ENCODE measurements around the gene TREH. TPM values are rescaled to one million over a fixed set of nuclear protein-coding genes. Genes with fewer than 3 reads are reported as not detected.

TREH gene
- polyA plus RNA-seq, 1 of the 3 experiments (the other 2 are of a cell fraction) = not detected

- H3K4me3 ChIP-seq (ENCODE audit: low read depth in 2 of 2, low read length in 1 of 2) = peak overlapping the region; percentile 61 to 96
- no peaks in the 10 kb centered on the region for H3K27me3 ChIP-seq (ENCODE audit: insufficient read depth)
- no peaks in the 10 kb centered on the region for H3K9me3 ChIP-seq
- H3K36me3 ChIP-seq (replicated peaks in 1 of 2; ENCODE audit: control insufficient read depth in 1 of 2, insufficient read depth in 2 of 2, low read length in 1 of 2) = no peaks in the 10 kb centered on the region
- H3F3A ChIP-seq (replicated peaks; ENCODE audit: insufficient read depth) = peaks cover 28% of the 10 kb centered on the region
- H3K4me1 ChIP-seq (ENCODE audit: control insufficient read depth in 1 of 2, insufficient read depth in 2 of 2, low read depth in 1 of 2, low read length in 1 of 2) = peaks cover 32 to 40% of the 10 kb centered on the region in 2 experiments
- H3K79me2 ChIP-seq (ENCODE audit: insufficient read depth) = peaks cover 61% of the 10 kb centered on the region
- ChIA-PET CTCF (interaction anchor here (0.6 to 8.8 kb wide), 5 partner anchors 13 to 699 kb away, joined by 3 to 63 read pairs (median 5); no protein-coding TSS in a partner anchor), POLR2A (interaction anchor here (1.1 to 2.9 kb wide), 2 partner anchors 10 to 13 kb away, joined by 3 to 14 read pairs; no protein-coding TSS in a partner anchor)
- no peak overlapping the region; the same call in 1 of the 2 replicates for H2AFZ ChIP-seq (ENCODE audit: low read depth)
- 87% methylated on average over 30 of the region's 69 CpGs for WGBS (ENCODE audit: low lambda C conversion rate)
- H3K27ac ChIP-seq (ENCODE audit: low read depth in 2 of 2, low read length in 1 of 2) = peak overlapping the region in 1 of 2 experiments; percentile 92; a peak in 2 of 4 replicates
- TF ChIP-seq FOSL2 (IDR thresholded peaks at IDR 0.05; ENCODE audit: borderline replicate concordance, low read depth) (peak; percentile 72; the same call in 1 of the 2 replicates), EP300 (IDR thresholded peaks at IDR 0.05; ENCODE audit: borderline replicate concordance in 1 of 2, low read depth in 1 of 2, low read length in 1 of 2) (peak in 1 of 2 experiments; percentile 55; a peak in 1 of 4 replicates), TEAD4 (IDR thresholded peaks at IDR 0.05; ENCODE audit: borderline replicate concordance, insufficient read depth) (no peak), NRF1 (IDR thresholded peaks at IDR 0.05; ENCODE audit: low read depth, low read length) (0 out of 2 replicates have a peak, but pooled peaks have one; percentile 11), POLR2AphosphoS5 (IDR thresholded peaks at IDR 0.05; ENCODE audit: low read depth, low read length) (peak; percentile 29; the same call in 1 of the 2 replicates), MAX (IDR thresholded peaks at IDR 0.05; ENCODE audit: low read depth) (peak; percentile 77)
- TF ChIP-seq, protein P1, sequence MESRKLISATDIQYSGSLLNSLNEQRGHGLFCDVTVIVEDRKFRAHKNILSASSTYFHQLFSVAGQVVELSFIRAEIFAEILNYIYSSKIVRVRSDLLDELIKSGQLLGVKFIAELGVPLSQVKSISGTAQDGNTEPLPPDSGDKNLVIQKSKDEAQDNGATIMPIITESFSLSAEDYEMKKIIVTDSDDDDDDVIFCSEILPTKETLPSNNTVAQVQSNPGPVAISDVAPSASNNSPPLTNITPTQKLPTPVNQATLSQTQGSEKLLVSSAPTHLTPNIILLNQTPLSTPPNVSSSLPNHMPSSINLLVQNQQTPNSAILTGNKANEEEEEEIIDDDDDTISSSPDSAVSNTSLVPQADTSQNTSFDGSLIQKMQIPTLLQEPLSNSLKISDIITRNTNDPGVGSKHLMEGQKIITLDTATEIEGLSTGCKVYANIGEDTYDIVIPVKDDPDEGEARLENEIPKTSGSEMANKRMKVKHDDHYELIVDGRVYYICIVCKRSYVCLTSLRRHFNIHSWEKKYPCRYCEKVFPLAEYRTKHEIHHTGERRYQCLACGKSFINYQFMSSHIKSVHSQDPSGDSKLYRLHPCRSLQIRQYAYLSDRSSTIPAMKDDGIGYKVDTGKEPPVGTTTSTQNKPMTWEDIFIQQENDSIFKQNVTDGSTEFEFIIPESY (IDR thresholded peaks at IDR 0.05; ENCODE audit: borderline replicate concordance, low read depth) = no peak
- peak; percentile 74 for DNase-seq
- H4K20me1 ChIP-seq (ENCODE audit: insufficient read depth) = no peaks in the 10 kb centered on the region
- H3K9ac ChIP-seq = peak overlapping the region; percentile 99
- peak overlapping the region; percentile 96 for H3K4me2 ChIP-seq
- no peaks in the 10 kb centered on the region for H3K9me2 ChIP-seq
Observed at GRCh38 chr11:118608360-118609227, 70.9 kb downstream of the TREH start.

- H3K4me2 ChIP-seq = peak within 1 kb of the TSS; percentile 96
- peaks cover 32 to 39% of the 10 kb centered on the region in 2 experiments for H3K4me1 ChIP-seq (ENCODE audit: control insufficient read depth in 1 of 2, insufficient read depth in 2 of 2, low read depth in 1 of 2, low read length in 1 of 2)
- peaks cover 2 to 8% of the 10 kb centered on the region in 2 experiments for H3K36me3 ChIP-seq (replicated peaks in 1 of 2; ENCODE audit: control insufficient read depth in 1 of 2, insufficient read depth in 2 of 2, low read length in 1 of 2)
- no peaks in the 10 kb centered on the region for H3K9me3 ChIP-seq
- no peaks in the 10 kb centered on the region for H4K20me1 ChIP-seq (ENCODE audit: insufficient read depth)
- peak within 1 kb of the TSS; percentile 36 to 92; a peak in 3 of 4 replicates for H3K27ac ChIP-seq (ENCODE audit: low read depth in 2 of 2, low read length in 1 of 2)
- 8% methylated on average over 21 of the region's 72 CpGs for WGBS (ENCODE audit: low lambda C conversion rate)
- no peaks in the 10 kb centered on the region for H3K27me3 ChIP-seq (ENCODE audit: insufficient read depth)
- H3K4me3 ChIP-seq (ENCODE audit: low read depth in 2 of 2, low read length in 1 of 2) = peak within 1 kb of the TSS; percentile 61 to 96
- H2AFZ ChIP-seq (ENCODE audit: low read depth) = peak within 1 kb of the TSS; percentile 68; the same call in 1 of the 2 replicates
- peaks cover 26% of the 10 kb centered on the region for H3F3A ChIP-seq (replicated peaks; ENCODE audit: insufficient read depth)
- peak; percentile 86 for DNase-seq
- peaks cover 52% of the 10 kb centered on the region for H3K79me2 ChIP-seq (ENCODE audit: insufficient read depth)
- ChIA-PET CTCF (interaction anchor here (0.6 to 10.8 kb wide), 11 partner anchors 9 to 700 kb away, joined by 3 to 79 read pairs (median 5); no protein-coding TSS in a partner anchor), POLR2A (interaction anchor here (0.7 to 2.9 kb wide), 2 partner anchors 14 to 885 kb away, joined by 3 to 14 read pairs; no protein-coding TSS in a partner anchor)
- H3K9me2 ChIP-seq = no peaks in the 10 kb centered on the region
- H3K9ac ChIP-seq = peak within 1 kb of the TSS; percentile 99
- no peak for TF ChIP-seq NRF1 (IDR thresholded peaks at IDR 0.05; ENCODE audit: low read depth, low read length)
- peak; percentile 53 for TF ChIP-seq RAD21 (IDR thresholded peaks at IDR 0.05; ENCODE audit: low read length)
- peak; percentile 71 for TF ChIP-seq CTCF (IDR thresholded peaks at IDR 0.05)
- peak; percentile 59 for TF ChIP-seq SMC3 (IDR thresholded peaks at IDR 0.05; ENCODE audit: low read depth, low read length)
- TF ChIP-seq JUND (IDR thresholded peaks at IDR 0.05) = no peak
- no peak for TF ChIP-seq FOXM1 (IDR thresholded peaks at IDR 0.05; ENCODE audit: low read depth)
- TF ChIP-seq TEAD4 (IDR thresholded peaks at IDR 0.05; ENCODE audit: borderline replicate concordance, insufficient read depth) = no peak
- TF ChIP-seq, protein P2, sequence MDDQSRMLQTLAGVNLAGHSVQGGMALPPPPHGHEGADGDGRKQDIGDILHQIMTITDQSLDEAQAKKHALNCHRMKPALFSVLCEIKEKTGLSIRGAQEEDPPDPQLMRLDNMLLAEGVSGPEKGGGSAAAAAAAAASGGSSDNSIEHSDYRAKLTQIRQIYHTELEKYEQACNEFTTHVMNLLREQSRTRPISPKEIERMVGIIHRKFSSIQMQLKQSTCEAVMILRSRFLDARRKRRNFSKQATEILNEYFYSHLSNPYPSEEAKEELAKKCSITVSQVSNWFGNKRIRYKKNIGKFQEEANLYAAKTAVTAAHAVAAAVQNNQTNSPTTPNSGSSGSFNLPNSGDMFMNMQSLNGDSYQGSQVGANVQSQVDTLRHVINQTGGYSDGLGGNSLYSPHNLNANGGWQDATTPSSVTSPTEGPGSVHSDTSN (IDR thresholded peaks at IDR 0.05) = no peak
- no peak for TF ChIP-seq GABPA (IDR thresholded peaks at IDR 0.05; ENCODE audit: low read depth)
- TF ChIP-seq, protein P3, sequence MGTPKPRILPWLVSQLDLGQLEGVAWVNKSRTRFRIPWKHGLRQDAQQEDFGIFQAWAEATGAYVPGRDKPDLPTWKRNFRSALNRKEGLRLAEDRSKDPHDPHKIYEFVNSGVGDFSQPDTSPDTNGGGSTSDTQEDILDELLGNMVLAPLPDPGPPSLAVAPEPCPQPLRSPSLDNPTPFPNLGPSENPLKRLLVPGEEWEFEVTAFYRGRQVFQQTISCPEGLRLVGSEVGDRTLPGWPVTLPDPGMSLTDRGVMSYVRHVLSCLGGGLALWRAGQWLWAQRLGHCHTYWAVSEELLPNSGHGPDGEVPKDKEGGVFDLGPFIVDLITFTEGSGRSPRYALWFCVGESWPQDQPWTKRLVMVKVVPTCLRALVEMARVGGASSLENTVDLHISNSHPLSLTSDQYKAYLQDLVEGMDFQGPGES (IDR thresholded peaks at IDR 0.05; ENCODE audit: low read depth, low read length) = no peak
Observed at GRCh38 chr11:118607401-118608359, 71.8 kb downstream of the TREH start, which contains the start of gene PHLDB1. Gene PHLDB1, plus strand, starts transcription at chr11:118607615. Its CDS starts 6,222 bp downstream, at chr11:118613837.

Measured in SK-N-SH (cell line).